RWPE2 (cell line): ENCODE measurements around the gene CBR3.

Source experiments
- ATAC-seq: fragments of 200-7000 bp; cut with Tn5 transposase; 3 replicates; pipeline ENCODE4 v1.9.1; 2021; ENCODE audit warnings: low read depth
- DNase-seq: peaks from one replicate; pipeline ENCODE4 v3.0.0-alpha.2; 2020; ENCODE audit warnings: low spot score
- H3K27ac ChIP-seq: fragments of 450-650 bp; 2 replicates; pipeline ENCODE4 v1.5.1; 2017; ENCODE audit warnings: mild to moderate bottlenecking; ENCODE audit not compliant: poor library complexity, severe bottlenecking
- H3K27me3 ChIP-seq: fragments of 250-450 bp; sonication (Bioruptor Pico); 2 replicates; pipeline ENCODE4 v1.5.1; 2021; ENCODE audit warnings: mild to moderate bottlenecking, moderate library complexity; ENCODE audit not compliant: insufficient read depth, poor library complexity, severe bottlenecking
- H3K36me3 ChIP-seq: fragments of 250-450 bp; sonication (Bioruptor Pico); 2 replicates; pipeline ENCODE4 v1.5.1; 2020; ENCODE audit warnings: low read depth, mild to moderate bottlenecking, moderate library complexity
- H3K4me1 ChIP-seq: fragments of 250-450 bp; sonication (Bioruptor Pico); 2 replicates; pipeline ENCODE4 v1.5.1; 2021; ENCODE audit warnings: mild to moderate bottlenecking, moderate library complexity; ENCODE audit not compliant: insufficient read depth, poor library complexity, severe bottlenecking
- H3K4me3 ChIP-seq: fragments of 250-450 bp; sonication (Bioruptor Pico); 2 replicates; pipeline ENCODE4 v1.5.1; 2021; ENCODE audit warnings: mild to moderate bottlenecking, moderate library complexity; ENCODE audit not compliant: severe bottlenecking
- H3K9me3 ChIP-seq: fragments of 250-450 bp; sonication (Bioruptor Pico); 2 replicates; pipeline ENCODE4 v1.5.1; 2021; ENCODE audit warnings: mild to moderate bottlenecking, moderate library complexity; ENCODE audit not compliant: severe bottlenecking
- CTCF ChIP-seq: fragments of 450-650 bp; IDR thresholded peaks from one replicate; pipeline ENCODE4 v1.5.1; 2017; ENCODE audit warnings: mild to moderate bottlenecking, moderate library complexity; ENCODE audit not compliant: poor library complexity, severe bottlenecking

CBR3 gene

GRCh38 chr21:36120304-36120888 lies 14.5 kb upstream of the CBR3 start:
- H3K27ac ChIP-seq = no peak overlapping the region

GRCh38 chr21:36122977-36123376 lies 11.9 kb upstream of the CBR3 start:
- peak; percentile 41 for TF ChIP-seq CTCF
- DNase-seq = no peak
- ATAC-seq = no peak

More at GRCh38 chr21:36120304-36120888, 14.5 kb upstream of the CBR3 start:
- no peak for DNase-seq
- H3K27me3 ChIP-seq = no peaks in the 10 kb centered on the region
- no peak for ATAC-seq
- H3K36me3 ChIP-seq = no peaks in the 10 kb centered on the region
- H3K4me3 ChIP-seq = no peak overlapping the region
- H3K9me3 ChIP-seq = no peaks in the 10 kb centered on the region
- no peaks in the 10 kb centered on the region for H3K4me1 ChIP-seq
- TF ChIP-seq CTCF = no peak

GRCh38 chr21:36124395-36124794 lies 10.5 kb upstream of the CBR3 start:
- DNase-seq = no peak
- Histone ChIP-seq H3K4me3 (no peak overlapping the region), H3K36me3 (no peaks in the 10 kb centered on the region), H3K4me1 (peaks cover 12% of the 10 kb centered on the region), H3K27ac (no peak overlapping the region), H3K9me3 (no peaks in the 10 kb centered on the region), H3K27me3 (no peaks in the 10 kb centered on the region)
- no peak for ATAC-seq
- TF ChIP-seq CTCF = no peak

More at GRCh38 chr21:36122977-36123376, 11.9 kb upstream of the CBR3 start:
- Histone ChIP-seq H3K27ac (no peak overlapping the region), H3K36me3 (no peaks in the 10 kb centered on the region), H3K27me3 (no peaks in the 10 kb centered on the region), H3K4me1 (peaks cover 12% of the 10 kb centered on the region), H3K9me3 (no peaks in the 10 kb centered on the region), H3K4me3 (no peak overlapping the region)

GRCh38 chr21:36125512-36126207 lies 9.2 kb upstream of the CBR3 start:
- peaks cover 12% of the 10 kb centered on the region for H3K4me1 ChIP-seq
- H3K9me3 ChIP-seq = no peaks in the 10 kb centered on the region
- no peak overlapping the region for H3K4me3 ChIP-seq
- ATAC-seq (no peak), DNase-seq (no peak)
- H3K27me3 ChIP-seq = no peaks in the 10 kb centered on the region
- peak; percentile 92 for TF ChIP-seq CTCF
- no peaks in the 10 kb centered on the region for H3K36me3 ChIP-seq
- H3K27ac ChIP-seq = no peak overlapping the region

- no peak for TF ChIP-seq CTCF
- DNase-seq (no peak), ATAC-seq (no peak)
- no peaks in the 10 kb centered on the region for H3K9me3 ChIP-seq
- peaks cover 12% of the 10 kb centered on the region for H3K4me1 ChIP-seq
- H3K27me3 ChIP-seq = no peaks in the 10 kb centered on the region
- H3K36me3 ChIP-seq = no peaks in the 10 kb centered on the region
- H3K27ac ChIP-seq = no peak overlapping the region
- no peak overlapping the region for H3K4me3 ChIP-seq
Measured at GRCh38 chr21:36126208-36126565, 8.7 kb upstream of the CBR3 start.
